Prostate gland (tissue), 2 donors: Measurements from ENCODE around the gene HRH2.

Experiments
- CTCF ChIP-seq, 4 experiments: fragments of 200-600 bp in 2 of 4; fragments of 450-650 bp in 2 of 4; sonication (generic) in 2 of 4; IDR thresholded peaks; 1 replicate in 3 of 4; 2 replicates in 1 of 4; pipeline ENCODE4 v1.5.1; 2016 to 2019; ENCODE audit warnings: antibody characterized with exemption in 4 of 4, mild to moderate bottlenecking in 2 of 4, moderate library complexity in 2 of 4
- POLR2AphosphoS5 ChIP-seq: sonication (generic); formaldehyde crosslinking; IDR thresholded peaks from one replicate; pipeline ENCODE4 v1.6.1; 2017; ENCODE audit warnings: antibody characterized with exemption

- TF ChIP-seq CTCF (IDR thresholded peaks at IDR 0.05): no peak
- no peak for TF ChIP-seq POLR2AphosphoS5
These were observed at the start of gene HRH2 for GRCh38 chr5:175657593-175658271.
